A549 (cell line): ENCODE results near the gene NOC4L.

Experiments
- BHLHE40 ChIP-seq: IDR thresholded peaks from 2 replicates; pipeline ENCODE4 v1.6.1; 2012; ENCODE audit warnings: low read depth, low read length, inconsistent platforms
- CHD2 ChIP-seq: fragments of 150-350 bp; IDR thresholded peaks from 2 replicates; pipeline ENCODE4 v1.6.1; 2014; ENCODE audit warnings: low read length; ENCODE audit not compliant: partially characterized antibody
- CTCF ChIP-seq: fragments of >200 bp; sonication (Bioruptor Twin); formaldehyde crosslinking; IDR thresholded peaks from 3 replicates; pipeline ENCODE4 v1.5.1; 2016
- EP300 ChIP-seq, 2 experiments: fragments of >200 bp; sonication (Bioruptor Twin); formaldehyde crosslinking; IDR thresholded peaks; 2 replicates in 1 of 2; 3 replicates in 1 of 2; pipeline ENCODE4 v1.6.1; 2016 to 2017
- HDAC2 ChIP-seq: fragments of 200-600 bp; sonication (generic); IDR thresholded peaks from 2 replicates; pipeline ENCODE4 v1.6.1; 2016
- KDM1A ChIP-seq: fragments of 200-600 bp; sonication (generic); IDR thresholded peaks from 2 replicates; pipeline ENCODE4 v1.6.1; 2016; ENCODE audit warnings: low read depth, mild to moderate bottlenecking
- KDM5A ChIP-seq: fragments of 200-600 bp; sonication (generic); IDR thresholded peaks from 2 replicates; pipeline ENCODE4 v1.6.1; 2016; ENCODE audit warnings: antibody characterized with exemption, mild to moderate bottlenecking
- MAX ChIP-seq: IDR thresholded peaks from 2 replicates; pipeline ENCODE4 v1.6.1; 2012
- REST ChIP-seq: fragments of 200-600 bp; sonication (generic); IDR thresholded peaks from 2 replicates; pipeline ENCODE4 v1.6.1; 2016; ENCODE audit warnings: antibody characterized with exemption, mild to moderate bottlenecking, moderate library complexity
- SREBF2 ChIP-seq: fragments of 450-650 bp; IDR thresholded peaks from 2 replicates; pipeline ENCODE4 v1.6.1; 2014; ENCODE audit warnings: mild to moderate bottlenecking, moderate library complexity
- TP53 ChIP-seq: fragments of 250-450 bp; sonication (Bioruptor Pico); IDR thresholded peaks from 2 replicates; pipeline ENCODE4 v1.5.0; 2021; ENCODE audit warnings: mild to moderate bottlenecking, moderate library complexity
- USF2 ChIP-seq: fragments of 450-650 bp; IDR thresholded peaks from 2 replicates; pipeline ENCODE4 v1.6.1; 2014; ENCODE audit warnings: antibody characterized with exemption
- TF ChIP-seq, protein P1 (sequence below): fragments of 250-450 bp; sonication (Bioruptor Pico); IDR thresholded peaks from 2 replicates; pipeline ENCODE4 v1.5.0; 2020; ENCODE audit warnings: low read depth, mild to moderate bottlenecking, moderate library complexity

DNA sequence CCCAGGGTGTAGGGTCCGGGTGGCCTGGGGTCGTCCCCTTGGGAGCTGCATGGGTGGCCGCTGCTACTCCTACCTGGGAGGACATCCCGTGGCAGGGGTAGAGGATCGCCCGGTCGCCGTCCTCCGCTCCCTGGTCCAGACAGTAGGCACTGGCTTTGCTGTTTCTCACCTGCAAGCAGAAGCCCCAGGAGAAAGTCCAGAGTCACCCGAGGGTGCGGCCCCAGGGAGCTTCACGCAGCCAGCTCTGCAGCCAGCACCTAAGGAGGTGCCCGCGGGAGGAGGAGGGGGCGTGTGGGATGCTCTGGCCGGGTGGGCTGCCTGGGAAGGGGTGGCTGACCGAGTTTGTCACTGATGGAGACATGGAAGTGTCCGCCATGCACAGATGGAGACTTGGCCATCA, 54.8 kb downstream of the NOC4L start:
- TF ChIP-seq CTCF, result no peak
- no peak for TF ChIP-seq KDM5A
- no peak for TF ChIP-seq HDAC2
- TF ChIP-seq SREBF2, result no peak
- no peak for TF ChIP-seq USF2
- TF ChIP-seq, protein P1, sequence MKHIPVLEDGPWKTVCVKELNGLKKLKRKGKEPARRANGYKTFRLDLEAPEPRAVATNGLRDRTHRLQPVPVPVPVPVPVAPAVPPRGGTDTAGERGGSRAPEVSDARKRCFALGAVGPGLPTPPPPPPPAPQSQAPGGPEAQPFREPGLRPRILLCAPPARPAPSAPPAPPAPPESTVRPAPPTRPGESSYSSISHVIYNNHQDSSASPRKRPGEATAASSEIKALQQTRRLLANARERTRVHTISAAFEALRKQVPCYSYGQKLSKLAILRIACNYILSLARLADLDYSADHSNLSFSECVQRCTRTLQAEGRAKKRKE (CRISPR knock-in tag), result no peak
- TF ChIP-seq EP300 (IDR thresholded peaks at IDR 0.05), result no peak
- TF ChIP-seq KDM1A, result no peak
- TF ChIP-seq REST, result no peak
- no peak for TF ChIP-seq TP53
- TF ChIP-seq CHD2, result no peak
- no peak for TF ChIP-seq BHLHE40
- TF ChIP-seq MAX, result no peak
